Measurements from ENCODE around the gene VPS37D. TPM values are rescaled to one million over a fixed set of nuclear protein-coding genes. Genes with fewer than 3 reads are reported as not detected.
A peak's percentile ranks its signal among the peaks of the same experiment; 100 is the strongest.

Gene VPS37D
- total RNA-seq, 1 donor from 2014 or later: 9.8 TPM

DNA sequence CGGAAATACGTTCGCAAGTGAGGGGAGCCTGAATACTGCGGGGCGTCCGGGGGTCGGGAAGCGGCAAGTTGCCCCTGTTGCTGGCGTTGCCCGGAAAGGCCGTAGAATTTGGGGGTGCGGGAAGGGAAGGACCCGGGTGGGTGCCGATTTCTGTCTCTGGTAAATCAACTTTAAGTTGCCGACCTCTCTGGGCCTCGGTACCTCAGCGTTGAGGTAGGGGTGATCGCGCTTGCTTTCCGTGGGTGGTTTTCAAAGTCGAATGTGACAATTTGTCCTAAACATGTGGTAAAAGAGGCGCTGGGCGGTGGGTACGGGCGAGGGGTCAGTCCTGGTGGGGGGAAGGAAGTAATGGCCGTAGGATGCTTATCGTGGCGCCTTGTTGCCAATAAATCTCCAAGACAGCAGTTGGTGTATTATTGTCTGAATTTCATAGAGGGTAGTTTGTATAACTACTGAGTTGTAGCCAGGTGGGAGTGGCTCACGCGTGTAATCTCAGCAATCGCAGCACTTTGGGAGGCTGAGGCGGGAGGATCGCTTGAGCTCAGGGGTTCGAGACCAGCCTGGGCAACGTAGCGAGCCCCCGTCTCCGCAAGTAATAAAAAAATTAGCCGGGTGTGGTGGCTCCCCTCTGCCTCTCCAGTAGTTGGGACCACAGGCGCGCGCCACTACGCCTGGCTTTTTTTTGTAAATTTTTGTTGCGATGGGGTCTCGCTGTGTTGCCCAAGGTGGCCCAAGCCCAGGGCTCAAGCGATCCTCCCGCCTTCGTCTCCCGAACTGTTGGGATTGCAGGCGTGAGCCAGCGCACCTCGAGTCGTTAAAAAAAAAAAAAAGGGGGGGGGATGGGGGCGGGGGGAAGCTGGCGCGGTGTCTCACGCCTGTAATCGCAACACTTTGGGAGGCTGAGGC, 16.4 kb downstream of the VPS37D start:
- H3K27me3 Mint-ChIP-seq (ENCODE audit: unreplicated experiment): peaks cover 9% of the 10 kb centered on the region
- DNase-seq (ENCODE audit: low spot score): no peak
- peak overlapping the region; percentile 99 for H3K4me3 Mint-ChIP-seq (ENCODE audit: unreplicated experiment)
- H3K9me3 Mint-ChIP-seq (ENCODE audit: unreplicated experiment): no peaks in the 10 kb centered on the region
- H3K36me3 Mint-ChIP-seq (ENCODE audit: low read depth, unreplicated experiment): peaks cover 13% of the 10 kb centered on the region
- H3K4me1 Mint-ChIP-seq (ENCODE audit: unreplicated experiment): peaks cover 16% of the 10 kb centered on the region
- H3K27ac Mint-ChIP-seq (ENCODE audit: unreplicated experiment): peak overlapping the region; percentile 92
- TF ChIP-seq, protein P1, sequence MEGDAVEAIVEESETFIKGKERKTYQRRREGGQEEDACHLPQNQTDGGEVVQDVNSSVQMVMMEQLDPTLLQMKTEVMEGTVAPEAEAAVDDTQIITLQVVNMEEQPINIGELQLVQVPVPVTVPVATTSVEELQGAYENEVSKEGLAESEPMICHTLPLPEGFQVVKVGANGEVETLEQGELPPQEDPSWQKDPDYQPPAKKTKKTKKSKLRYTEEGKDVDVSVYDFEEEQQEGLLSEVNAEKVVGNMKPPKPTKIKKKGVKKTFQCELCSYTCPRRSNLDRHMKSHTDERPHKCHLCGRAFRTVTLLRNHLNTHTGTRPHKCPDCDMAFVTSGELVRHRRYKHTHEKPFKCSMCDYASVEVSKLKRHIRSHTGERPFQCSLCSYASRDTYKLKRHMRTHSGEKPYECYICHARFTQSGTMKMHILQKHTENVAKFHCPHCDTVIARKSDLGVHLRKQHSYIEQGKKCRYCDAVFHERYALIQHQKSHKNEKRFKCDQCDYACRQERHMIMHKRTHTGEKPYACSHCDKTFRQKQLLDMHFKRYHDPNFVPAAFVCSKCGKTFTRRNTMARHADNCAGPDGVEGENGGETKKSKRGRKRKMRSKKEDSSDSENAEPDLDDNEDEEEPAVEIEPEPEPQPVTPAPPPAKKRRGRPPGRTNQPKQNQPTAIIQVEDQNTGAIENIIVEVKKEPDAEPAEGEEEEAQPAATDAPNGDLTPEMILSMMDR (IDR thresholded peaks at IDR 0.05; ENCODE audit: unreplicated experiment): no peak

DNA sequence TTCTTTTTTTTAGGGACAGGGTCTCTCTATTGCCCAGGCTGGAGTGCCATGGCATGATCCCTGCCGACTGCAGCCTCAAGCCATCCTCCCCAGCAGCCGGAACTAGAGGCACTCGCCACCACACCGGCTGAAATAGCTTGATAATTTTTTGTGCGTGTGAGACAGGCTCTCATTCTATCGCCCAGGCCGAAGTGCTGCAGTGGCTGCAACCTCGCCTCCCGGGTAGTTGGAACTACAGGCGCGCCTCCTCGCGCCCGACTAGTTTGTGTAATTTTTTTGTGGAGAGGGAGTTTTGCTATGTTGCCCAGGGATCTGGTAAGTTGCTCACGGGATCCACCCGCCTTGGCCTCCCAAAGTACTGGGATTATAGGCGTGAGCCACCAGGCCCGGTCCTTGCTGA, 17.7 kb downstream of the VPS37D start:
- Mint-ChIP-seq H3K27ac (ENCODE audit: unreplicated experiment) (no peak overlapping the region), H3K36me3 (ENCODE audit: low read depth, unreplicated experiment) (peaks cover 21% of the 10 kb centered on the region), H3K4me1 (ENCODE audit: unreplicated experiment) (peaks cover 16% of the 10 kb centered on the region), H3K9me3 (ENCODE audit: unreplicated experiment) (no peaks in the 10 kb centered on the region), H3K27me3 (ENCODE audit: unreplicated experiment) (peaks cover 9% of the 10 kb centered on the region), H3K4me3 (ENCODE audit: unreplicated experiment) (no peak overlapping the region)
- TF ChIP-seq, protein P1 (IDR thresholded peaks at IDR 0.05; ENCODE audit: unreplicated experiment): no peak
- no peak for DNase-seq (ENCODE audit: low spot score)

DNA sequence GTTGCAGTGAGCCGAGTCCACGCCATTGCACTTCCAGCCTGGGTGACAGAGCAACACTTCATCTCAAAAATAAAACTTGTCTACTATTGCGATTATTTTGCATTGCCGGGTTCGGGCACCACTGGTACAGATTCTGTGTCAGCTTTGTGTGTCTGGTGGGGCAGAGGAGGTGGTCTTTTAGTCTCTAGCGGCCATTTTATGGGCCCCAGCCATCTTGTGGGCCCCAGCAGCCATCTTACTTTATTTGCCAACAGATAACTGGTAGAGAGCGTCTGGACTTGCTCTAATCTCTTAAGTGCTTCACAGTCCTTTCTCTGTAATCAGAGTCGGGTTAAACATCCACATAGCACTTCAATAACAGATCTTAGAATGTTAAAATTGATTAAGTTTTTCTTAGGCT, 20.7 kb downstream of the VPS37D start:
- Mint-ChIP-seq H3K36me3 (ENCODE audit: low read depth, unreplicated experiment) (peaks cover 28% of the 10 kb centered on the region), H3K4me1 (ENCODE audit: unreplicated experiment) (peaks cover 13% of the 10 kb centered on the region), H3K9me3 (ENCODE audit: unreplicated experiment) (no peaks in the 10 kb centered on the region), H3K27ac (ENCODE audit: unreplicated experiment) (no peak overlapping the region), H3K4me3 (ENCODE audit: unreplicated experiment) (peak overlapping the region; percentile 20), H3K27me3 (ENCODE audit: unreplicated experiment) (peaks cover 2% of the 10 kb centered on the region)
- TF ChIP-seq, protein P1 (IDR thresholded peaks at IDR 0.05; ENCODE audit: unreplicated experiment): no peak
- DNase-seq (ENCODE audit: low spot score): no peak

DNA sequence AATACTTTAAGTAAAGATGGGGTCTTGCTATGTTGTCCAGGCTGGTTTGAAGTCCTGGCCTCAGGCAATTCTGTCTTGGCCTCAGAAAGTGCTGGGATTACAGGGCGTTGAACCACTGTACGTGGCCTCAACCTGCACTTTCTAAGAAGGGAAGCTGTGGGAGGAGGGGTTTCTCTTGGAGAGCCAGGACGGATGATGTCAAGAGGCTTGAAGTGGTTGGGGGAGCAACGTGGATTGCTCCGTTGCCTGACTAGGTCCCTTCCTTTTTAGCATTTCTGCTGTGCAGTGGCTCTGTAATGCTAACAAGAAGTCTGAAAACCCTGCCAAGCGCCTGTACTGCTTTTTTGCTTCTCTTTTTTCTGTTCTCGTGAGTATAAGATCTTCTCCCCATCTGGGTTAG, 23.0 kb downstream of the VPS37D start:
- Mint-ChIP-seq H3K36me3 (ENCODE audit: low read depth, unreplicated experiment) (peaks cover 35% of the 10 kb centered on the region), H3K9me3 (ENCODE audit: unreplicated experiment) (no peaks in the 10 kb centered on the region), H3K27me3 (ENCODE audit: unreplicated experiment) (peaks cover 3% of the 10 kb centered on the region), H3K27ac (ENCODE audit: unreplicated experiment) (no peak overlapping the region), H3K4me3 (ENCODE audit: unreplicated experiment) (peak overlapping the region; percentile 27), H3K4me1 (ENCODE audit: unreplicated experiment) (peaks cover 7% of the 10 kb centered on the region)
- no peak for DNase-seq (ENCODE audit: low spot score)
- TF ChIP-seq, protein P1 (IDR thresholded peaks at IDR 0.05; ENCODE audit: unreplicated experiment): no peak

DNA sequence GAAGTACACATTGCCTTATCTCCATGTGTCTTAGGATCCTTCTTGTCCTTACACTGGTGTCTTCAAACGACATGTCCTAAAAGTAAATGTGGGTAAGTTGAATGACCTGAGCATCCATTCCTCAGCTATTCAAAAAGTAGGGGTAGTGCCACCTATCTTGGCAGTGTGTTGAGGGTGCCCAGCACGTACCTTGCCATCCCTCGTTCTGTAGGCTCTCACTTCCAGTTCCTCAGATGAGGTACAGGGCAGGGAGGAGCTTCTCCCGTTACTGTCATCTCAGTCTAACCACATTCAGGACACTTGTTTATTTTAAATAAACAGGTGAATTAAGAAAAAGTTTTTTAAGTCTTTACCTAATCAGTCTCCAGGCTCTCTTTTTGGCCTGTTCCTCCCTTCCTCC, 28.7 kb downstream of the VPS37D start:
- Mint-ChIP-seq H3K4me1 (ENCODE audit: unreplicated experiment) (peaks cover 7% of the 10 kb centered on the region), H3K27ac (ENCODE audit: unreplicated experiment) (no peak overlapping the region), H3K27me3 (ENCODE audit: unreplicated experiment) (peaks cover 14% of the 10 kb centered on the region), H3K36me3 (ENCODE audit: low read depth, unreplicated experiment) (peaks cover 30% of the 10 kb centered on the region), H3K9me3 (ENCODE audit: unreplicated experiment) (no peaks in the 10 kb centered on the region), H3K4me3 (ENCODE audit: unreplicated experiment) (no peak overlapping the region)
- DNase-seq (ENCODE audit: low spot score): no peak
- TF ChIP-seq, protein P1 (IDR thresholded peaks at IDR 0.05; ENCODE audit: unreplicated experiment): no peak

Data from endothelial cell (in vitro differentiated cells).